A549 (cell line): ENCODE results near the gene LHX1.

Experiments
- CBX8 ChIP-seq: fragments of 200-600 bp; sonication (generic); IDR thresholded peaks from 2 replicates; pipeline ENCODE4 v1.6.1; 2016
- CTCF ChIP-seq: fragments of >200 bp; sonication (Bioruptor Twin); formaldehyde crosslinking; IDR thresholded peaks from 3 replicates; pipeline ENCODE4 v1.5.1; 2016
- EP300 ChIP-seq, 2 experiments: fragments of >200 bp; sonication (Bioruptor Twin); formaldehyde crosslinking; IDR thresholded peaks; 2 replicates in 1 of 2; 3 replicates in 1 of 2; pipeline ENCODE4 v1.6.1; 2016 to 2017
- JUNB ChIP-seq: fragments of >200 bp; sonication (Bioruptor Twin); formaldehyde crosslinking; IDR thresholded peaks from 2 replicates; pipeline ENCODE4 v1.6.1; 2016
- POLR2A ChIP-seq: IDR thresholded peaks from 2 replicates; pipeline ENCODE4 v1.6.1; 2012; ENCODE audit warnings: mild to moderate bottlenecking, low read length
- TF ChIP-seq, protein P1 (sequence below): fragments of 200-600 bp; sonication (generic); IDR thresholded peaks from 2 replicates; pipeline ENCODE4 v1.6.1; 2016; ENCODE audit warnings: antibody characterized with exemption, mild to moderate bottlenecking, moderate library complexity
- TF ChIP-seq, protein P2 (sequence below): IDR thresholded peaks from 2 replicates; pipeline ENCODE4 v1.6.1; 2012

DNA sequence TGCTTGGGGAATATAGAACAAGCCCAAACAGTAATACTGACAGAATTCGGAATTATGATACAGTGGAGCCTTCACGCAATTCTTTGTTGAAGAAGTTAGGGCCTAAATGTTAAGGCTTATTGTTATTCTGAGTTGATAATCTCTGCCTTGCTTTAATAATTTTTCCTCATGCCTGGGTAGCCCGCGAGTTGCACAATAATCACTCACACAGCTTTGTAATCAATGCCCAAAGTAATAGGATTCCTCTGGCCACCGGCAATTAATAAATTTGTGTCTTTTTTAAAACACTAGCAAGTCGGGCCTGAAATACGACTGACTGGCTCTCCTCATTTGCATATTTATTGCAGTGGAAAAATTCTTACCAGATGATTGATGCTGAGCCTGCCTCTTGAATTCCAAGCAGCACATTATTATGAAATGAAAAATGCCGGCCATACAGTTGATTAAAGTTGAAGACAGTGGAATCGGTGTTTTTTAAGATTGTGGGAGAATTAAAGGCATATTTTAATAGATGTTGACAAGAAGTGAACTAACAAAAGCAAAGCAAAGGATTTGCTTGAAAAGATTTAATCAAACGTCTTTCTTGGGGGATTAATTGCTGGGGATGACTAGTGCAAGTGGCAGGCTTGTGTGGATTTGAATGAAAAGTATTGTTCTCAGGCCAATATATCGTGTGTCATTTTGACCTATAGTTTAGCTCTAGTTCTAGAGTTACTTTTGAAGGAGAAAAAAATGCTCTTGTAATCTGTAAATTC, 41.7 kb downstream of the LHX1 start:
- TF ChIP-seq POLR2A (no peak), CTCF (no peak), JUNB (no peak), CBX8 (no peak), EP300 (IDR thresholded peaks at IDR 0.05) (no peak)
- TF ChIP-seq, protein P1, sequence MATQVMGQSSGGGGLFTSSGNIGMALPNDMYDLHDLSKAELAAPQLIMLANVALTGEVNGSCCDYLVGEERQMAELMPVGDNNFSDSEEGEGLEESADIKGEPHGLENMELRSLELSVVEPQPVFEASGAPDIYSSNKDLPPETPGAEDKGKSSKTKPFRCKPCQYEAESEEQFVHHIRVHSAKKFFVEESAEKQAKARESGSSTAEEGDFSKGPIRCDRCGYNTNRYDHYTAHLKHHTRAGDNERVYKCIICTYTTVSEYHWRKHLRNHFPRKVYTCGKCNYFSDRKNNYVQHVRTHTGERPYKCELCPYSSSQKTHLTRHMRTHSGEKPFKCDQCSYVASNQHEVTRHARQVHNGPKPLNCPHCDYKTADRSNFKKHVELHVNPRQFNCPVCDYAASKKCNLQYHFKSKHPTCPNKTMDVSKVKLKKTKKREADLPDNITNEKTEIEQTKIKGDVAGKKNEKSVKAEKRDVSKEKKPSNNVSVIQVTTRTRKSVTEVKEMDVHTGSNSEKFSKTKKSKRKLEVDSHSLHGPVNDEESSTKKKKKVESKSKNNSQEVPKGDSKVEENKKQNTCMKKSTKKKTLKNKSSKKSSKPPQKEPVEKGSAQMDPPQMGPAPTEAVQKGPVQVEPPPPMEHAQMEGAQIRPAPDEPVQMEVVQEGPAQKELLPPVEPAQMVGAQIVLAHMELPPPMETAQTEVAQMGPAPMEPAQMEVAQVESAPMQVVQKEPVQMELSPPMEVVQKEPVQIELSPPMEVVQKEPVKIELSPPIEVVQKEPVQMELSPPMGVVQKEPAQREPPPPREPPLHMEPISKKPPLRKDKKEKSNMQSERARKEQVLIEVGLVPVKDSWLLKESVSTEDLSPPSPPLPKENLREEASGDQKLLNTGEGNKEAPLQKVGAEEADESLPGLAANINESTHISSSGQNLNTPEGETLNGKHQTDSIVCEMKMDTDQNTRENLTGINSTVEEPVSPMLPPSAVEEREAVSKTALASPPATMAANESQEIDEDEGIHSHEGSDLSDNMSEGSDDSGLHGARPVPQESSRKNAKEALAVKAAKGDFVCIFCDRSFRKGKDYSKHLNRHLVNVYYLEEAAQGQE: no peak
- TF ChIP-seq, protein P2, sequence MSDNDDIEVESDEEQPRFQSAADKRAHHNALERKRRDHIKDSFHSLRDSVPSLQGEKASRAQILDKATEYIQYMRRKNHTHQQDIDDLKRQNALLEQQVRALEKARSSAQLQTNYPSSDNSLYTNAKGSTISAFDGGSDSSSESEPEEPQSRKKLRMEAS: no peak
